Measurements from ENCODE around the gene SYNJ1. TPM values are rescaled to one million over a fixed set of nuclear protein-coding genes. Genes with fewer than 3 reads are reported as not detected.

The SYNJ1 gene
- total and polyA plus RNA-seq, 7 experiments from 2014 or later, result 4.3 to 28.5 (median 22.1) TPM

DNA sequence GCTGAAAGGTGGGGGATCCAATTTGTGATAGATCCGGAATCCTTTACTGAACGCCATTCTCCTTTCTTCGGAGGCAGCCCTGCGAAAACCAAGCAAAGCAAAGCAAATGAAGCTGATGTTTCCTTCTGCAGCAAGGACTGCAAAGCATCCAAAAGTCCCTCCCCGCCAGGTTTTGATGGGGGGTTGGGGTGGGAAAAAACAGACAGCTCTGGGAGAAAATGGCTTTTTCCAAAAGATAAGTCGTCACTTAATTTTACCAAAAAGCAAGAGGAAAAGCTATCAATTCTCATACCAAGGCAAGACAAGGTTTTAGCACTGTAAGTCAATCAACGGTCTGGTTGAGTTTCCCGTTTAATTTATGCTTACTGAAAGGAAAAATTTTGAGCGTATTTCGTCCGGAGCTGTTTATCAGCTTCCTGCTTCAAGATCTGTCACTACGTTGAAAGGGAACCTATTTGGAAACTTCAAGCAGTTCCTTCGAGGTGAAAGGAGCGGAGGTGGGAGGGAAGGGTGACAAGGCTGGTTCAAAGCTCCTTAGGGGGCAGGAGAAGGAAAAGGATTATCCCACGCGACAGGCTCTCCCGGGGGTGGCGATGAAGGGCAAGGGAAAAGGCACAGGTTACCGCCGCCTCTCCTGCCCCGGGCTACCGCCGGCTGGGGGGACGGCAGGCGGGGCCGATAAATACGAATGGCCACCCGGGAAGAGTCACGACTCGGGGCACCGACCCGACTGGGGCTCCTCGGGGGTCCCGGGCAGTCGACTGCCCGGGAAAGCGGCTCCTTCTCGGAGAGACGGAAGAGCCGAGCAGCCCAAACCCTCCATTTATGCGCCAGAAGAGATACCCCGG is 750 bp downstream of the SYNJ1 start:
- H3K4me1 ChIP-seq (ENCODE audit: control insufficient read depth in 2 of 2, insufficient read depth in 2 of 2, low read length in 2 of 2), result peaks cover 7 to 37% of the 10 kb centered on the region in 2 donors
- DNase-seq, result peak in 8 of 9 donors; percentile 10 to 54 (median 23)
- H3K27me3 ChIP-seq (ENCODE audit: control insufficient read depth in 2 of 2, insufficient read depth in 2 of 2, low read length in 2 of 2), result no peaks in the 10 kb centered on the region
- Mint-ChIP-seq H3K36me3 (peaks cover 9 to 18% (median 12%) of the 10 kb centered on the region in 5 donors), H3K4me3 (peak overlapping the region; percentile 92 to 100 (median 98)), H3K27me3 (no peaks in the 10 kb centered on the region), H3K4me1 (peaks cover 24 to 77% (median 67%) of the 10 kb centered on the region in 7 donors), H3K9me3 (peaks cover 0 to 4% (median 0%) of the 10 kb centered on the region in 11 donors), H3K27ac (peak overlapping the region; percentile 90 to 99 (median 97))
- ChIA-PET CTCF (interaction anchor here (0.5 to 3.5 kb wide), 5 partner anchors 13 to 1882 kb away, joined by 3 to 14 read pairs (median 3); partner anchors contain the start of gene PAXBP1), POLR2A (interaction anchor here (0.6 to 2.5 kb wide), 8 partner anchors 9 to 752 kb away, joined by 3 to 42 read pairs (median 4); partner anchors contain the start of gene PAXBP1)
- H3K27ac ChIP-seq (ENCODE audit: low read depth, low read length), result peak overlapping the region; percentile 82
- H3K9me3 ChIP-seq (ENCODE audit: control insufficient read depth in 2 of 3, low read length in 3 of 3), result no peaks in the 10 kb centered on the region
- intact Hi-C loops (cut with micrococcal nuclease), result loop anchor here (1.0 to 10.0 kb wide), 8 partner anchors 14 to 995 kb away; partner anchors contain the start of genes CFAP298 (in 1 of the 2), GART (in 1 of the 2), IFNAR1 (in 1 of the 2) and MIS18A (in 1 of the 2)
- H3K36me3 ChIP-seq (ENCODE audit: control insufficient read depth in 2 of 3, insufficient read depth in 3 of 3, low read length in 3 of 3), result peaks cover 0 to 7% (median 0%) of the 10 kb centered on the region in 3 experiments
- peak; percentile 1 for ATAC-seq
- peak overlapping the region; percentile 78 for H3K4me3 ChIP-seq (ENCODE audit: low read length)

DNA sequence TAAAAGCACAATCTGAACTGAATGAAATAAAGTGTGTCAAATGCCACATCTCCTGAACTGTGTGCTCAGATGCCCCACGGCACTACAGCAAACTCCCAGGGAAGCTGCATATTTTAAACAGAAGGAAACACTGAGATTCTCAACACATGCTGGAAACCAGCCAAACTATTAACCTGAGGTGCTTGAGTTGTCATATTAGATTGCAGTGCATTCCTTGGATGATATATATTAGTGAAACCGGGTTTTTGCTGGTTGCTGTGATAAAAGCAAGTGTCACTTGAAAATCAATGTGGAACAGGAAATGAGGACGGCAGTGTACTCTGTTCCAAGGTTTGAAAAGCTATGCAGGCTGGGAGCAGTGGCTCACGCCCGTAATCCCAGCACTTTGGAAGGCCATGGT is 8.7 kb downstream of the SYNJ1 start:
- H3K4me1 ChIP-seq (ENCODE audit: control insufficient read depth in 2 of 2, insufficient read depth in 2 of 2, low read length in 2 of 2), result peaks cover 0 to 4% of the 10 kb centered on the region in 2 donors
- no peaks in the 10 kb centered on the region for H3K9me3 ChIP-seq (ENCODE audit: control insufficient read depth in 2 of 3, low read length in 3 of 3)
- Mint-ChIP-seq H3K27me3 (no peaks in the 10 kb centered on the region), H3K36me3 (peaks cover 30 to 70% (median 51%) of the 10 kb centered on the region in 5 donors), H3K27ac (peak overlapping the region in 1 of 9 donors; percentile 45), H3K9me3 (peaks cover 0 to 8% (median 0%) of the 10 kb centered on the region in 11 donors), H3K4me1 (peaks cover 15 to 64% (median 54%) of the 10 kb centered on the region in 7 donors), H3K4me3 (no peak overlapping the region)
- H3K27me3 ChIP-seq (ENCODE audit: control insufficient read depth in 2 of 2, insufficient read depth in 2 of 2, low read length in 2 of 2), result no peaks in the 10 kb centered on the region
- intact Hi-C loops (cut with micrococcal nuclease), result no loop called here
- H3K36me3 ChIP-seq (ENCODE audit: control insufficient read depth in 2 of 3, insufficient read depth in 3 of 3, low read length in 3 of 3), result peaks cover 0 to 17% (median 7%) of the 10 kb centered on the region in 3 experiments
- no peak overlapping the region for H3K4me3 ChIP-seq (ENCODE audit: low read length)
- DNase-seq (no peak), ATAC-seq (no peak)
- H3K27ac ChIP-seq (ENCODE audit: low read depth, low read length), result no peak overlapping the region
- ChIA-PET POLR2A (no interaction called here), CTCF (interaction anchor here (1.3 kb wide), 1 partner anchor 52 kb away, joined by 3 read pairs; the partner anchor contains the start of gene PAXBP1)

DNA sequence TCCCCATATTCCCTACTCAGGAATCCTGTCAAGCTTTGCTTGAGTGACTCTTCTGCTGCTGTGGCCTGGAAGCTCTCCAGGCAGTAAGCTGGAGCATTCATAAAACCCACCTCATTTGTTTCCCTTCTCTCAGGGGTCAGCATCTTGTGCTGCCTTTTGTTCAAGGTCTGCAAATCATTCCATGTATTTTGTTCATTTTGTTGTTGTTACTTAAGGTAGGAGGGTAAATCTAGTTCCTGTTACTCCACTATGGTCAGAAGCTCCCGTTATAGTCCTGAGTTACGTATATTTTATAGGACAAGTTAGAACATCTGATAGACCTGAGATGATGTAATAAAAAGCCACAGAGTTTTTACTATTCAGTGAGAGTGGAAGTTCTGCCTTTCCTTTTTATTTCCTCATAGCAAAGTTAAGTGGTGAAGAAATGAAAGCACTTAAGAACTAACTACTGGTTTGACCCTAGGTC is 9.9 kb downstream of the SYNJ1 start:
- peaks cover 0 to 17% (median 7%) of the 10 kb centered on the region in 3 experiments for H3K36me3 ChIP-seq (ENCODE audit: control insufficient read depth in 2 of 3, insufficient read depth in 3 of 3, low read length in 3 of 3)
- no peaks in the 10 kb centered on the region for H3K27me3 ChIP-seq (ENCODE audit: control insufficient read depth in 2 of 2, insufficient read depth in 2 of 2, low read length in 2 of 2)
- H3K4me1 ChIP-seq (ENCODE audit: control insufficient read depth in 2 of 2, insufficient read depth in 2 of 2, low read length in 2 of 2), result peaks cover 0 to 3% of the 10 kb centered on the region in 2 donors
- H3K27me3 Mint-ChIP-seq, result no peaks in the 10 kb centered on the region
- intact Hi-C loops (cut with micrococcal nuclease), result no loop called here
- no peak overlapping the region for H3K27ac ChIP-seq (ENCODE audit: low read depth, low read length)
- H3K36me3 Mint-ChIP-seq, result peaks cover 24 to 63% (median 43%) of the 10 kb centered on the region in 5 donors
- peaks cover 0 to 8% (median 0%) of the 10 kb centered on the region in 11 donors for H3K9me3 Mint-ChIP-seq
- H3K9me3 ChIP-seq (ENCODE audit: control insufficient read depth in 2 of 3, low read length in 3 of 3), result no peaks in the 10 kb centered on the region
- ATAC-seq (peak; percentile 51), DNase-seq (no peak)
- H3K4me3 ChIP-seq (ENCODE audit: low read length), result no peak overlapping the region
- no peak overlapping the region for H3K27ac Mint-ChIP-seq
- peaks cover 5 to 55% (median 43%) of the 10 kb centered on the region in 7 donors for H3K4me1 Mint-ChIP-seq
- POLR2A ChIA-PET, result no interaction called here
- no peak overlapping the region for H3K4me3 Mint-ChIP-seq
- CTCF ChIA-PET, result interaction anchor here (0.6 kb wide), 1 partner anchor 699 kb away, joined by 3 read pairs; no protein-coding TSS in a partner anchor

DNA sequence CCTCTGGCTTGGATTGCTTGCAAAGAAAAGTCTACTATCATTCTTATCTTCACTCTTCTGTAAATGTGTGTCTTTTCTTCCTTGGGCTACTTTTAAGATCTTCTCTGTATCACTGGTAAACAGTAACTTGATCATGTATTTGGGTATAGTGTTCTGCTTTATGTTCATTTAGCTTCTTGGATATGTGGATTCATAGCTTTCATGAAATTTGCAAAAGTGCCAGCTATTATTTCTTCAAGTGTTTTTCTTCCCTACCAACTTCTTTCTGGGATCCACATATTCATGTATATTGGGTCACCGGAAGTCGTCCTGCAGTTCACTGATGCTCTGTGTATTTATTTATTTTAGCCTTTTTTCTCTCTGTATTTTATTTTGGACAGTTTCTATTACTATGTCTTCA is 11.3 kb downstream of the SYNJ1 start:
- Mint-ChIP-seq H3K27me3 (no peaks in the 10 kb centered on the region), H3K4me3 (peak overlapping the region in 1 of 10 donors; percentile 5), H3K27ac (peak overlapping the region in 1 of 9 donors; percentile 43), H3K9me3 (peaks cover 0 to 8% (median 0%) of the 10 kb centered on the region in 11 donors), H3K4me1 (peaks cover 12 to 62% (median 51%) of the 10 kb centered on the region in 7 donors), H3K36me3 (peaks cover 25 to 57% (median 40%) of the 10 kb centered on the region in 5 donors)
- Histone ChIP-seq H3K4me3 (ENCODE audit: low read length) (no peak overlapping the region), H3K27me3 (ENCODE audit: control insufficient read depth in 2 of 2, insufficient read depth in 2 of 2, low read length in 2 of 2) (no peaks in the 10 kb centered on the region), H3K27ac (ENCODE audit: low read depth, low read length) (no peak overlapping the region), H3K9me3 (ENCODE audit: control insufficient read depth in 2 of 3, low read length in 3 of 3) (no peaks in the 10 kb centered on the region), H3K4me1 (ENCODE audit: control insufficient read depth in 2 of 2, insufficient read depth in 2 of 2, low read length in 2 of 2) (peaks cover 4 to 6% of the 10 kb centered on the region in 2 donors), H3K36me3 (ENCODE audit: control insufficient read depth in 2 of 3, insufficient read depth in 3 of 3, low read length in 3 of 3) (peaks cover 0 to 17% (median 7%) of the 10 kb centered on the region in 3 experiments)
- CTCF ChIA-PET, result interaction anchor here (0.7 to 1.5 kb wide), 3 partner anchors 8 to 630 kb away, joined by 3 to 4 read pairs (median 3); no protein-coding TSS in a partner anchor
- no peak for ATAC-seq
- DNase-seq, result no peak
- intact Hi-C loops (cut with micrococcal nuclease), result no loop called here
- POLR2A ChIA-PET, result interaction anchor here (0.8 to 1.2 kb wide), 2 partner anchors 12 to 27 kb away, joined by 3 to 7 read pairs; partner anchors contain the start of gene SYNJ1

DNA sequence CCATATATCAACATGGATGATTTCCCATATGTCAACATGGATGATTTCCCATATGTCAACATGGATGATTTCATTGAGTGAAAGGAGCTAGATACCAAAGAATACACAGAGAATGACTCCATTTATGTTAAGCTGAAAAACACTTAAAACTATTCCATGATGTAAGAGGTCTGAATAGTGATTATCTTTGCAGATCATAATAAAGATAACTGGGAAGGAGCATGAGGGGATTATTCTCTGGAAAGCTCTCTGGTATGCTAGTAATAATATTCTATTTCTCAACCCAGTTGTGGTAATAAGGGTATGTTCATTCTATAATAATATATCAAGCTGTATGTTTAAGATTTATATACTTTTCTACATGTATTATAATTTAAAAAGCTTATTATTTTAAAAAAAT is 14.1 kb downstream of the SYNJ1 start:
- intact Hi-C loops (cut with micrococcal nuclease), result loop anchor here in 1 of 2 donors (2.0 kb wide), 1 partner anchor 13 kb away; no protein-coding TSS in a partner anchor
- Mint-ChIP-seq H3K4me3 (no peak overlapping the region), H3K36me3 (peaks cover 22 to 38% (median 28%) of the 10 kb centered on the region in 5 donors), H3K27ac (no peak overlapping the region), H3K9me3 (peaks cover 0 to 8% (median 0%) of the 10 kb centered on the region in 11 donors), H3K27me3 (no peaks in the 10 kb centered on the region), H3K4me1 (peaks cover 12 to 54% (median 38%) of the 10 kb centered on the region in 7 donors)
- no peaks in the 10 kb centered on the region for H3K9me3 ChIP-seq (ENCODE audit: control insufficient read depth in 2 of 3, low read length in 3 of 3)
- no peak overlapping the region for H3K4me3 ChIP-seq (ENCODE audit: low read length)
- no peak overlapping the region for H3K27ac ChIP-seq (ENCODE audit: low read depth, low read length)
- ATAC-seq (no peak), DNase-seq (no peak)
- H3K36me3 ChIP-seq (ENCODE audit: control insufficient read depth in 2 of 3, insufficient read depth in 3 of 3, low read length in 3 of 3), result peaks cover 0 to 4% (median 0%) of the 10 kb centered on the region in 3 experiments
- peaks cover 4 to 6% of the 10 kb centered on the region in 2 donors for H3K4me1 ChIP-seq (ENCODE audit: control insufficient read depth in 2 of 2, insufficient read depth in 2 of 2, low read length in 2 of 2)
- POLR2A ChIA-PET, result interaction anchor here (0.8 kb wide), 1 partner anchor 13 kb away, joined by 3 read pairs; no protein-coding TSS in a partner anchor
- H3K27me3 ChIP-seq (ENCODE audit: control insufficient read depth in 2 of 2, insufficient read depth in 2 of 2, low read length in 2 of 2), result no peaks in the 10 kb centered on the region
- CTCF ChIA-PET, result interaction anchor here (0.6 kb wide), 1 partner anchor 829 kb away, joined by 3 read pairs; no protein-coding TSS in a partner anchor

DNA sequence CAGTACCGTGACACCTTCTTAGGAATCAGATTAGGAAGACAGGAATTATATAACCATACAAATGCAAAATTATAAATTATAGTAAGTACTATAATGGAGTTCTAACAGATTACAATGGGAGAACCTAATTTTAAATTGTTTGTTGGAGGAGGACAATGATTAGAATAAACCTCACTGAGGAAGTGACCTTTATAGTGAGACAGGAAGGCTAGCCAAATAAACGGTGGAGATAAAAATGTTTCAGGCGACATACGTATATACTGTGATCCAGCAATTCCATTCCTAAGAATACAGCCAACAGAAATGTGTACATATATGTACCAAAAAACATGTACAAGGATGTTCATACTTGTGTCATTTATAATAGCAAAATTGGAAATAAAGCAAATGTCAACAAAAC is 15.2 kb downstream of the SYNJ1 start:
- ChIA-PET CTCF (interaction anchor here (0.5 kb wide), 1 partner anchor 648 kb away, joined by 3 read pairs; no protein-coding TSS in a partner anchor), POLR2A (no interaction called here)
- H3K27ac ChIP-seq (ENCODE audit: low read depth, low read length), result no peak overlapping the region
- DNase-seq (no peak), ATAC-seq (no peak)
- Mint-ChIP-seq H3K4me3 (peak overlapping the region in 1 of 10 donors; percentile 4), H3K36me3 (peaks cover 18 to 35% (median 26%) of the 10 kb centered on the region in 5 donors), H3K27me3 (no peaks in the 10 kb centered on the region), H3K4me1 (peaks cover 16 to 54% (median 38%) of the 10 kb centered on the region in 7 donors), H3K27ac (peak overlapping the region in 1 of 9 donors; percentile 47), H3K9me3 (peaks cover 0 to 8% (median 0%) of the 10 kb centered on the region in 11 donors)
- no peaks in the 10 kb centered on the region for H3K27me3 ChIP-seq (ENCODE audit: control insufficient read depth in 2 of 2, insufficient read depth in 2 of 2, low read length in 2 of 2)
- no peaks in the 10 kb centered on the region for H3K36me3 ChIP-seq (ENCODE audit: control insufficient read depth in 2 of 3, insufficient read depth in 3 of 3, low read length in 3 of 3)
- H3K4me1 ChIP-seq (ENCODE audit: control insufficient read depth in 2 of 2, insufficient read depth in 2 of 2, low read length in 2 of 2), result peaks cover 4 to 6% of the 10 kb centered on the region in 2 donors
- no peaks in the 10 kb centered on the region for H3K9me3 ChIP-seq (ENCODE audit: control insufficient read depth in 2 of 3, low read length in 3 of 3)
- no peak overlapping the region for H3K4me3 ChIP-seq (ENCODE audit: low read length)
- intact Hi-C loops (cut with micrococcal nuclease), result loop anchor here in 1 of 2 donors (2.0 kb wide), 1 partner anchor 14 kb away; no protein-coding TSS in a partner anchor
